ENCODE data around the gene TDRD1. TPM values are rescaled to one million over a fixed set of nuclear protein-coding genes. Genes with fewer than 3 reads are reported as not detected.

The TDRD1 gene
- total and polyA plus RNA-seq, 10 of the 15 experiments (the other 5 are each of a cell fraction or from before 2014, with no cell fraction given): 0.03 to 0.04 TPM; not detected in 8

GRCh38 chr10:114276066-114276465 is 96.9 kb downstream of the TDRD1 start:
- H3K9ac ChIP-seq (ENCODE audit: control insufficient read depth, insufficient read depth, low read length): no peak overlapping the region
- TF ChIP-seq ZBTB4 (CRISPR knock-in tag; IDR thresholded peaks at IDR 0.05): no peak
- TF ChIP-seq IRF4 (IDR thresholded peaks at IDR 0.05; ENCODE audit: low read depth, low read length): no peak
- TF ChIP-seq SMAD5 (IDR thresholded peaks at IDR 0.05; ENCODE audit: low read depth): no peak
- intact Hi-C loops (cut with micrococcal nuclease; ENCODE audit: unreplicated experiment) (no loop called here), in situ Hi-C loops (cut with MboI) (no loop called here)
- RAD21 ChIA-PET (ENCODE audit: unreplicated experiment): no interaction called here
- peaks cover 0 to 7% of the 10 kb centered on the region in 2 experiments; a peak in 3 of 4 replicates for H3K27me3 ChIP-seq (replicated peaks in 1 of 2; ENCODE audit: control insufficient read depth in 2 of 2, insufficient read depth in 2 of 2, low read length in 1 of 2)
- no peaks in the 10 kb centered on the region for H3K36me3 ChIP-seq (ENCODE audit: control insufficient read depth in 2 of 2, insufficient read depth in 2 of 2, low read length in 1 of 2)
- WGBS (ENCODE audit: insufficient coverage, insufficient replicate concordance, low lambda C conversion rate, missing lambda C conversion rate): 49% methylated on average over 6 of the region's 6 CpGs
- no peak for FAIRE-seq
- H3K9me3 ChIP-seq (replicated peaks; ENCODE audit: control insufficient read depth, insufficient read depth, low read length): no peaks in the 10 kb centered on the region
- DNase-seq (ENCODE audit: low read depth, low spot score): no peak
- no peaks in the 10 kb centered on the region for H3K4me1 ChIP-seq (ENCODE audit: control insufficient read depth, insufficient read depth, low read length)
- ATAC-seq: no peak
- no peaks in the 10 kb centered on the region for H3K79me2 ChIP-seq (ENCODE audit: control insufficient read depth, insufficient read depth, low read length)
- H2AFZ ChIP-seq (ENCODE audit: control insufficient read depth, low read depth, low read length): no peak overlapping the region
- SMC1A ChIA-PET (ENCODE audit: uncharacterized antibody, unreplicated experiment): no interaction called here
- H3K4me3 ChIP-seq: no peak overlapping the region
- H3K4me2 ChIP-seq (ENCODE audit: control insufficient read depth, insufficient read depth): no peak overlapping the region
- BruUV-seq (replicated peaks): no TSS peak
- CTCF ChIA-PET: no interaction called here
- H4K20me1 ChIP-seq (ENCODE audit: control insufficient read depth, insufficient read depth): no peaks in the 10 kb centered on the region
- POLR2A ChIA-PET: no interaction called here
- H3K27ac ChIP-seq (ENCODE audit: control insufficient read depth, insufficient read depth): no peak overlapping the region

DNA sequence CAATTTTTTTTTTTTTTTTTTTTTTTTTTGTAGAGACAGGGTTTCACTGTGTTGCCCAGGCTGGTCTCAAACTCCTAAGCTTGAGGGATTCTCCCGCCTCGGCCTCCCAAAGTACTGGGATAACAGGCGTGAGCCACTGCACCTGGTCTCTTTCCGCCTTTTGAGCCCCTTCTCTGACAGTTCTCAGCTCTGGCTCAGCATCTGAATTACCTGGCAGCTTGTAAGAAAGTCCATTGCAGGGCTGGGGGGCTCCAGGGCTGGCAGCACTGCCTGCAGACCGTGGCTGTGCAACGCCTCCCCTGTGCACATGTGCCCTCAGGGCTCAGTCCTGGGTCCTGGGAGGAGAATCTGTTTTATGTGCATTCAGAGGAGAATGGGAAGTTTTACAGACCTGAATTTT is 97.5 kb downstream of the TDRD1 start:
- SMC1A ChIA-PET (ENCODE audit: uncharacterized antibody, unreplicated experiment): no interaction called here
- TF ChIP-seq TBL1XR1 (IDR thresholded peaks at IDR 0.05; ENCODE audit: low read depth, low read length) (no peak), MTA3 (IDR thresholded peaks at IDR 0.05; ENCODE audit: borderline replicate concordance, low read length) (no peak), RAD21 (IDR thresholded peaks at IDR 0.05; ENCODE audit: insufficient read depth, low read depth, low read length) (no peak), IRF4 (IDR thresholded peaks at IDR 0.05; ENCODE audit: low read depth, low read length) (no peak), SMC3 (IDR thresholded peaks at IDR 0.05; ENCODE audit: borderline replicate concordance, low read length) (no peak), SREBF2 (IDR thresholded peaks at IDR 0.05; ENCODE audit: low read length) (no peak)
- no TSS peak for BruUV-seq (replicated peaks)
- ATAC-seq (no peak), DNase-seq (ENCODE audit: low read depth, low spot score) (no peak), FAIRE-seq (no peak)
- Histone ChIP-seq H3K79me2 (ENCODE audit: control insufficient read depth, insufficient read depth, low read length) (no peaks in the 10 kb centered on the region), H3K9me3 (replicated peaks; ENCODE audit: control insufficient read depth, insufficient read depth, low read length) (no peaks in the 10 kb centered on the region), H2AFZ (ENCODE audit: control insufficient read depth, low read depth, low read length) (no peak overlapping the region), H3K36me3 (ENCODE audit: control insufficient read depth in 2 of 2, insufficient read depth in 2 of 2, low read length in 1 of 2) (no peaks in the 10 kb centered on the region), H4K20me1 (ENCODE audit: control insufficient read depth, insufficient read depth) (no peaks in the 10 kb centered on the region), H3K4me2 (ENCODE audit: control insufficient read depth, insufficient read depth) (no peak overlapping the region), H3K4me3 (no peak overlapping the region), H3K4me1 (ENCODE audit: control insufficient read depth, insufficient read depth, low read length) (no peaks in the 10 kb centered on the region), H3K9ac (ENCODE audit: control insufficient read depth, insufficient read depth, low read length) (no peak overlapping the region), H3K27ac (ENCODE audit: control insufficient read depth, insufficient read depth) (no peak overlapping the region), H3K27me3 (replicated peaks in 1 of 2; ENCODE audit: control insufficient read depth in 2 of 2, insufficient read depth in 2 of 2, low read length in 1 of 2) (peaks cover 0 to 7% of the 10 kb centered on the region in 2 experiments; a peak in 3 of 4 replicates)
- CTCF ChIA-PET: no interaction called here
- 29% methylated on average over 6 of the region's 6 CpGs for WGBS (ENCODE audit: insufficient coverage, insufficient replicate concordance, low lambda C conversion rate, missing lambda C conversion rate)
- in situ Hi-C loops (cut with MboI) (no loop called here), intact Hi-C loops (cut with micrococcal nuclease; ENCODE audit: unreplicated experiment) (no loop called here)
- RAD21 ChIA-PET (ENCODE audit: unreplicated experiment): no interaction called here
- POLR2A ChIA-PET: interaction anchor here (0.7 kb wide), 1 partner anchor 21 kb away, joined by 6 read pairs; no protein-coding TSS in a partner anchor
